Stromal cell of bone marrow (primary cell): ENCODE data around the gene TTLL3.

Experiments
- DNase-seq: peaks from one replicate; pipeline ENCODE4 v3.0.0-alpha.2; 2012; ENCODE audit warnings: low read depth

Gene TTLL3

DNA sequence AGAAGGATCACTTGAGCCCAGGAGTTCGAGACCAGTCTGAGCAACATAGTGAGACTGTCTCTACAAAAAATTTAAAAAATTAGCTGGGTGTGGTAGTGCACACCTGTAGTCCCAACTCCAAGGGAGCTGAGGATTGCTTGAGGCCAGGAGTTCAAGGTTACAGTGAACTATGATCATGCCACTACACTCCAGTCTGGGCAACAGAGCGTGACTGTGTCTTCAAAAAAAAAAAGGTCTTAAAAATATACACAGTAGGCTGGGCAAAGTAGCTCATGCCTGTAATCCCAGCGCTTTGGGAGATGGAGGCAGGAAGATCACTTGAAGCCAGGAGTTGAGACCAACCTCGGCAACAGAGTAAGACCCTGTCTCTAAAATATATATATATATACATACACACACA lies 29.2 kb upstream of the TTLL3 start:
- no peak for DNase-seq

DNA sequence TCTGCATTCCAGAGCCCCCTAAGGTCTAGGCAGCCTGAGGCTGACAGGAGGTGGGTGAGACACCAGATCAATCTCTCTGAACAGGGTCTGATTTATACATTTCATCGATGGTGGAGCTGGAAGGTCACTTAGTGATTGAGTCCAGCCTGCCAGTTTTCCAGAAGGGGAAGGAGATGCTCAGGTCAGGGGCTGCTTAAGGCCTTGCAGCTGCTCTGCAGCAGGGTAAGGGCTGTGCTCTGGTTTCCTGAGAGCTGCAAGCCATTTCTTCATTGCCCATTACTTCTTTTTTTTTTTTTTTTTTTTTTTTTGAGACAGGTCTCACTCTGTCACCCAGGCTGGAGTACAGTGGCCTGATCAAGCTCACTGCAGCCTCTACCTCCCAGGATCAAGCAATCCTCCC lies 28.5 kb upstream of the TTLL3 start:
- no peak for DNase-seq

DNA sequence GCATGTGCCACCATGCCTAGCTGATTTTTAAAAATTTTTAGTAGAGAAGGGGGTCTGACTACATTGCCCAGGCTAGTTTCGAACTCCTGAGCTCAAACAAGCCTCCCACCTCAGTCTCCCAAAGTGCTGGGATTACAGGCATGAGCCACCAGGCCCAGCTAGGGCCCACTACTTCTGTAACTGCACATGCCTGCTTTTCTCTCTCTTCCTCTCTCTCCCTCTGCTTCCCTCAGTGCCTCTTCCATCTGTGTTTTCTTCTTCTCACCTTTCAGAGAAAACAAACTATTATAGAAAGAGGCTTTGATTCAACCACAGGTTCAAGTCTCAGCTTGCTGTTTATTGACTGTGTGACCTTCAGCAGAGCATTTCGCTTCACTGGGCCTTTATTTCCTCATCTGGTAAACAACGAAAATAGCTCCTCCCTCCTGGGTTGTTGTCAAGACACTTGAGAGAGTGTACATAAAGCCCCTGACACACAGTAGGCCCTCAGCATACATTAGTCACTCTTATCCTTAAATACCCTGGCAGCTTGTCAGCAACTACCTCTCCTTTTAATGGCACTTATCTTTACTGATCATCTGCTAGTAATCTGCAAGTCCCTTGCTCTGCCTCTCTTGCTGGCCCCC lies 28.0 kb upstream of the TTLL3 start:
- no peak for DNase-seq

DNA sequence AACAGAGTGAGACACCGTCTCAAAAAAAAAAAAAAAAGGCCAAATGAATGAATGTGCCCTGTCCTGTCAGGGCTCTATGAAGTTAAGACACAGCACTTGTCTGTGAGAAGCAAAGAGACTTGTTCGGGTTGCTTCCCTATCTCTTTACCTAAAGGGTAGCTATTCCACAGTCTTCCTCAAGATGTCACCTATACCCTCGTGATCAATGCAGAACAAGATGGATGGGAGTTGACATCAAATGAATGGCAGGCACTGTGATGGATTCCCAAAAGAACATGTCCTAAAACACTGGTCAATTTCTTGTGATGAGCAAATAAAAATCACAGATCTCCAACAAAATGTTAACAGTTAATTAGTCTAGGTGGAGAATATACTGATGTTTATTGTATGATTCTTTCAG lies 27.3 kb upstream of the TTLL3 start:
- DNase-seq = no peak

DNA sequence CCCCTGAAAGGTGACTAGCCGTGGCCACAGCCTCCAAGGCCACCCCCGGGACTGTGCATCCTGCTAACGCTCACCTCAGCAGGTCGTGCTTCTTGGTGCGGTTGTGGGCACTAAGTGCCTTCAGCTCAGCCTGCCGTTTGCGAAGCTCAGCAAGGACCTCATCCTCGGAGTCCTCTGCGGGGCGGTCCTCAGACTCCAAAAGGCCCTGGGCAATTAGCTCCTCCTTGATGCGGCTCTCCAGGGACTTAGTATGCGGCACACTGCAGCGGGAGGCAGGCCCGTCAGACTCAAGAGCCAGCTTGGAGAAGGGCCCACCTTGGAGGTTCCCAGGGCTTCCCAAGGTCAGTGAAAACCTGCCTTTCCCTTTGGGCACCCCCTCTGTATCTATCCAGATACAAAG lies 26.1 kb upstream of the TTLL3 start:
- DNase-seq = no peak

DNA sequence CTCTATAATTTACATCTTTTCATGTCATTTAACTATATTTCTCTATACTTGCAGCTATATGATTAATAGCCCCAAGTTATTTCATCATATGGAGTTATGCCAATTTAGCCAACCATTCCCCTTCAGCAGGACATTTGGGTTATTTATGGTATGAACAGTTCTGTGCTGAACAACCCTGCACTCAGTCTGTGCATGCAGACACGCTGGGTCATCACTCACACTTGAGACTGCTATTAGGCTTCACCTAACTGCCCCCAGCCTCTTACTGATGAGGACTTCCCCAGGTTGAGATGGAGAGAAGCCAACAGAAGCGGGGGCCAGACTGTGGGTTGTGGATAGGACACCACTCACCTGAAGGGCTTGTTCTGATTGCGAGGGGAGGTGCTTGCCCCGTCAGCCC lies 25.1 kb upstream of the TTLL3 start:
- no peak for DNase-seq

DNA sequence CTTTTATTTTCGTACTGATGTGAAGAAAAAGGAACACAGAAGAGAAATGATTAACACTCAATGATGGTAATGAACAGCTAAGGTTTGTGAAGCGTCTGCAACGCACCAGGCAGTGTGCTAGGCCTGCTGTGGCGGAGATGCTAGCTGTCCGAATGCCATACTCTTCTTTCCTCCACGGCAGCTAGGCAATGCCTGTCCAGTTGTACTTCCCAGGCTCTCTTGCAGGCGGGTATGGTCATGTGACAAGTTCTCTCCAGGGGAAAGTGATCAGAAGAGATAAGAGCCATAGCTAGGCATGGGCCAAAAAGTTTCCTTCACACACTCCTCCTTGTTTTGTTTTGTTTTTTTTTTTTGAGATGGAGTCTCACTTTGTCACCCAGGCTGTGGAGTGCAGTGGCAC lies 24.5 kb upstream of the TTLL3 start:
- DNase-seq = no peak

DNA sequence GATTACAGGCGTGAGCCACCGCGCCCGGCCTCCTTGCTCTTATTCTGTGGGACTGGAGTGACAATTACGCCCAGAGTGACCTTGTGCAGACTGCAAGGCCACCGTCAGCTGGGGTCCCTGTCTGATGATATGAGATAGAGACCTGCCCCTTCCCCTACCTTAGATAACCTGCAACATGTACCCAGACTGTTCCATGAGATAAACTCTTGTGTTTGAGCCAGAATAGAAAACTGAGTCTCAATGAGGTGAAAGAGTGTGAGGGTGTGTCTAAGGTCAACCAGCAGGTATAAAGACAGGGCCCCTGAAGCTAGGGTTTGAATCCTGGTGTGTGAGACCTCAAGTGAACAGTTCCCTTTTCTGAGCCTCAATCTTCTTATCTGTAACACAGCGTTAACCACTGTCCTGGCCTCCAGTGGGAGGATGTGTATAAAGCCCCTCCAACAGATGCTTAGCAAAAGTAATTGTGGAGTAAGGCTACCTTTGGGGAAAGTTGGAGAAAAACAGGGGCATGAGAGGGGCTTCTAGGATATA lies 23.8 kb upstream of the TTLL3 start:
- DNase-seq = no peak

DNA sequence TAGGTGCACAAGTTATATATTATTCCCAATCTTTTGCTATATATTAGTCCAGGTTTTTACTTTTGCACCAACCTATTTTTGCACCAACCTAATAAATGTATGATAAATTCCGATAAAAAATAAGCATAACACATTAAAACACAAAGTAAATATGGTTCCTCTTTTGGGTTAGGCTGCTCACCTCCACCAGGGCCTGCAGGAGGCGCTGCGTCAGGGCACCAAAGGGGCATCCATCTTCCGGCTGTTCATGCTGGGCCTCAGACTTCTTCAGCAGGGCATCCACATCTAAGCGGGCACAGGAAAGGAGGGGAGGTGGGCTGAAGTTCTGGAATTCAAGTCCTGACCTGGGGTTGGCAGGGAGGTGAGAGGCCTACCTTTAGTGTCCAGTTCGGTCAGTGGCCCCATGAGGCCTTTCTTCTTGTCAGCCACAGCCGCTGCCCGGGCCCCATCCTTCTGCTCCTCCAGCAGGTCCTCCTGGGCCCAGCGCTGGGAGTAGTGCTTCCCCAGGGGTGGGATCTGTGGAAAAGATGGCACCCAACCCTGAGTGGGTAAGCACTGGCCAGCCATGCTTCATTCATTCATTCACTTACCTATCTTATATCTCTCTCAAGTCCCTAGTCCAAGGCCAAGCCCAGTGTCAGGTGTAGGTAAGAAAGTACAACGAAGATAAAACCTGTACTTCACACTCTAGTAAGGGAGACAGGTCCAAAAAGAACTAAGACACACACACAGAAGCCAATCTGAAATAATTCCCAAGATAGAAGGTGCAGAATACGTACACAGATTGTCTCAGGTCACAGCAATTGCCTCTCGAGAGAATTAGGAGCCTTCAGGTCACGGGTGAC lies 23.0 kb upstream of the TTLL3 start:
- DNase-seq = no peak

DNA sequence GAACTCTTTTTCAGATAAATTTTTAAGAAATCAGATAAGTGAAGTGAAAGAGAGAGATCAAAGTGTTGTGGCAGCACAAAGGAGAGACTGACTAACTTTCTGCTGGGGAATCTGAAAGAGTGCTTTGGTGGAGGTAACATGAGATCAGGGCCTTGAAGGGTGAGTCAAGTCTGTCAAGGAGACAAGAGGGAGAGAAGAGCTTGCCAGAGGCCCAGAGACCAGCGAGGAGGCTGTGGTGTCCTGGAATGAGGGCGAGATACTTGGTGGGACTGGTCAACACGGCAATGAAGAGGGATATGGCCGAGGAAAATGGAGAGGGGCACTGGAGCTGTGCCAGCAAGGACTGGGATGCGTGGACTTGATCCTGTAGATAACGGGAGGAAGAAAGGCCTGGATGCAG lies 22.3 kb upstream of the TTLL3 start:
- no peak for DNase-seq

DNA sequence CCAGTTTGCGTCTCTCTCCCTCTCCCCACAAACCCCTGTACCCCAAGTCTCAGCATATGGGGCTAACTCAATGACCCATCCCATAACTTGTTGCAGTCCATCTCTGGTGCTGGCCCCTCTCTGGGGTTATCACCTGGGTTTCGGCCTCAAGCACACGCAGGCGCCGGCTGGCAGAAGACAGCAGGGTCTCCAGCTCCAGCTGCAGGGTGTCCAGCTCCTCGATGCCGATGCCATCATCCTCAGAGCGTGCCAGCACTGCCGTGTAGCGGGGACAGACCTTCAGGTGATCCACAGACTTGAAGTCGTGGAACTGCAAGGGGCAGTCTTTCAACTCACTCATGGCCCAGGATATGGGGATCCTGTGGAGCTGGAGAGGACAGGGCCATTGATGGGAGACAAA lies 18.9 kb upstream of the TTLL3 start:
- DNase-seq = no peak

DNA sequence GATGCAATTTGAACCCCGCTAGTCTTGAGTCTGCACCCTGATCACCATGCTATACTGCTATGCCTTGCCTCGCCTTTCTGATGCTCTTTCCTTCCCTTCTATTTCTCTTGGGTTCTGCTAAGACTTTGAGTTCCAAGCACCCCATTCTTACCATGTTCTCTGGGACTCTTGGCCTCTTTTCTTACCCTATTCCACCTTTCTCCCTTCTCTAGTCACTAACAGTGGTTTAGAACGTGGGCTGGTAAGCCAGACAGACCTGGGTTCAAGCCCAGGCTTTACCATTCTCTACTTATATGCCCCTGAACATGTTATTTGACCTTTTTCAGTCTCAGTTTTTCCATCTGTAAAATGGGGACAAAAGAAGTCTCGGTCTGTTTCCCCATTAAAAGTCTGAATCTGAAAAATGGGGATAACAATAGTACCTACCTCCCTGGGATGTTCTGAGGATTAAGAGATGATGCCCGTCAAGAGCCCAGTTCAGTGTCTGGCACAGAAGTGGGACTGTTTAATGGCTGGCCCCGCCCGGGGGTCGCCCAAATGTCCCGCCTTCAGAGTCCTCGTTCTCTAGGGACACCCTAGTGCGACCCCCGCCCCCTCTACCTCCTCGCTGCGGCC lies 18.2 kb upstream of the TTLL3 start:
- no peak for DNase-seq

DNA sequence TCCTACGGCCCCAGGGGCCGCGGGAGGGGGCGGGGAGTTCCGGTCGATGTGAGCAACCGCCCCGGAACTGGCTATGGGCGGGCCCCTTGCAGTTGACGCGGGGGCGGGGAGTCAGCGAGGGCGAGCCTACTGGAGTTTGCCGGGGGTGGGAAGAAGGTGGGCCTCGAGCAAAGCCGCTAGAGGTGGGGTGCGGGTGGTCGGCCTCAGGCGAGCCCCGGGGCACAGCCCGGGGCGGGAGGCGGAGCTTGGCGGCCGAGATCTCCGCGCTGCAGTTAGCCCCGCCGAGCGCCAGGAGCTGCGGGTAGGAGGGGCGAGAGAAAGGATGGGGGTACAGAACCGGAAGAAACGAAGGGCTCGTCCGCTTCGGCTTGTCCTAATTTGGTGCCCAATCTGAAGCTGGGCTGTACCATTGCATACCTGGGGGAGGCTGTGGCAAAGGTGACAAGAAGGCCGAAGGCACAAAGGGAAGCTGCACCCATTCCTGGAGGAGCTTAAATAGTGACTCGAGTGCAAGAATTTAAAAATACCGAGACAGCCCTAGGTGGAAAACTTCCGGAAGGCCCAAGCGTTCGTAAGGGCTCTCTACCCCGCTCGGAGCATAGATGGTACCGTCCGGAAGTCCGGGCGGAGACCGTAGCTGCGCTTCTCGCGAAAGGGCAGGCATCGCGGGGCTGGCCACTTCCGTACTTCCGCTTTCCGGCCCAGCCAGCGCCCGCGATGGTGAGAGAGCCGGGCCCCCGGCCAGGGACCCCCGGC lies 17.5 kb upstream of the TTLL3 start, which contains the start of the genes ARPC4 and TADA3:
Gene ARPC4, plus strand, starts transcription at position 678 of the 756 bp plus-strand sequence. Its CDS starts 40 bp downstream, at position 718.
Gene TADA3, minus strand, starts transcription at position 69 of the 756 bp plus-strand sequence. CDS start 1,007 bp downstream, outside the sequence.
- DNase-seq = peak; percentile 92

DNA sequence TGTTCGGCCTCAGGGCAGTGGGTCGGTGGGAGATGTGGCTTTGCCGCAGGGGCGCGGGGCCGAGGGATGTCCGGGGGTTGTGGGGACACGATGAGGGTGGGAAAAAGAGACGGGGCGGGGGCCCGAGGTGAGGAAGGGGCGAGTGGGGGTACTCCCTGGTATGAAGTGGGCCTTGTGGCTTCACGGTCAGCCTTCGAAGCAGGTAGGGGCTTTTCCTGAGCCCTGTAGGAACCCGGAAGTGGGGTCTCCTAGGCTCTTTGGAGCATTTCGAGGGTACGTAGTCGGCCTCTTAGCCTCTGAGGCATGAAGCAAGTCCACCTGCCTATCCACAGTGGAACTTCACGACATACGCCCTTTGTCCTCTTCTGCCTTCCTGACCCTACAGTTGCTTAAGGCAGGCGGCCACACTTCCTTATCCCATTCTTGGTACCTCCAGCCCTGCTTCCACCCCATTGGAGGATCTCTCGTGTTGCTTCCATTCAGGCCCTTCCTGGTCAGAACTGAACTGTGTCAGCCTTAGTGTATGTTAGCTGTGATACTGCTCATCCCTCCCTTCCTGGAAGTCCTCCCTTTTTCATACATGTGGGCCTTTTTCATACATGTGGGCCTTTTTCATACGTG lies 16.8 kb upstream of the TTLL3 start:
- no peak for DNase-seq

DNA sequence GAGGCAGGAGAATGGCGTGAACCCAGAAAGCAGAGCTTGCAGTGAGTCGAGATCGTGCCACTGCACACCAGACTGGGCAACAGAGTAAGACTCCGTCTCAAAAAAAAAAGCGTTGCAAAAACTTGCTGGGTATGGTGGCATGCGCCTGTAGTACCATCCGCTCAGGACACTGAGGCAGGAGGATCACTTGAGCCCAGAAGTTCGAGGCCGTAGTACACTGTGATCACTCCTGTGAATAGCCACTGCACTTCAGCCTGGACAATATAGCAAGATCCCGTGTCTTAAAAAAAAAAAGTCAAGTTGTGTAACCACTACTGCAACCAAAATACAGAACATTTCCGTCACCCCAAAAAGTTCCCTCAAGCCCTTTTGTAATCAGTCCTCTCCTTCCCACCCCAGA lies 15.7 kb upstream of the TTLL3 start:
- DNase-seq = no peak

DNA sequence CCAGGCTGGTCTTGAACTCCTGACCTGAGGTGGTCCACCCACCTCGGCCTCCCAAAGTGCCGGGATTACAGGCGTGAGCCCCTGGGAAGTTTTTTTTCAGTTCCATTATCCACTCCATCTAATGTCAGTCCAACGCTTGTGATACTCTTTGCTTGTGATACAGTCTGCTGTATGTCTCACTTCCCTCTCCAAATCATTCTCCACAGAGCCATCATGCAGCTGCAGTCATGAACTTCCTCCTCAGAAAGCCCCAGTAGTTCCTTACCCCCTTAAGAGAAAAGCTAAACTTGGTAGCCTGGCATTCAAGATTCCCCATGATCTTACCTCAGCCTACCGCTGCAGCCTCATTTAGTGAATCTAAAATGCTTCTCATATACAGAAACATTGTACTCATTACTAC lies 14.9 kb upstream of the TTLL3 start:
- DNase-seq = no peak

DNA sequence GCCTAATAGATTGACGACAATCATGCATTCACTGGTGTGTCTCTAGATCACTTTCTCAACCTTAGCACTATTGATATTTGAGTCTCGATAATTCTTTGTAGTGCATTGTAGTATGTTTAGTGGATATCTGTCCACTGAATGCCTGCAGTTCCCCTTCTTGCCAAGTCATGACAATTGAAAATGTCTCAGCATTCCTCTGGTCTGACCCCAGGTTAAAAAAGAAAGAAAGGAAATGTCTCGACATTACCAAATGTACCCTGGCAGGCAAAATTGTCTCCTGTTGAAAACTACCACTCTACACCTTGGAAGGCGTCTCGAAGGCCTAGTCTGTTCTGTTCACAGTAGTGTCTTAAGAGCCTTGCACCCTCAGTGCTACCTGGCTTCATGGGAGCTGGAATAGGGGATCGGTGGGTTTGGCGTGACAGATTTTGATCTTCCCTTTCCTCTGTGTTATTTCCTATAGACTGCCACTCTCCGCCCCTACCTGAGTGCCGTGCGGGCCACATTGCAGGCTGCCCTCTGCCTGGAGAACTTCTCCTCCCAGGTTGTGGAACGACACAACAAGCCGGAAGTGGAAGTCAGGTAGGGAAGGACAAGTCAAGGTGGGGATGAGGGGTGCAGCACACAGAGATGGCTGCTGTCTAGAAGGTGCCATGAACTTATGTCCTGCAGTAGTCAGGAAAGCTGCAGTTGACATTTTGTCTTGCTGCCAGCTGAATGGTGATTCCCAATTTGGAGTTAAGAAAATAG lies 12.7 kb upstream of the TTLL3 start:
- DNase-seq = no peak

DNA sequence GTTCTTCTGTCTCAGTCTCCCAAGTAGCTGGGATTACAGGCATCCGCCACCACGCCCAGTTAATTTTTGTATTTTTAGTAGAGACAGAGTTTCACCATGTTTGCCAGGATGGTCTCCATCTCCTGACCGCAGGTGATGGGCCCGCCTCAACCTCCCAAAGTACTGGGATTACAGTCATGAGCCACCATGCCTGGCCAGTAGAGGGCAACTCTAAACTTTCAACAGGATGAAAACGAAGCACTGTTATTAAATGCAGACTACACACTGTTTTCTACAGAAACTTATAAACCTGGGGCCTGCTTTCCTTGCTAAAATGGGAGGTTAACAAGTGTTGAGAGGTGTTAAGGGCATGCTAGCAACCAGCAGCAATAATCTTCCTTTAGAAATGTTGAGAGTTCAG lies 9.5 kb upstream of the TTLL3 start:
- no peak for DNase-seq

DNA sequence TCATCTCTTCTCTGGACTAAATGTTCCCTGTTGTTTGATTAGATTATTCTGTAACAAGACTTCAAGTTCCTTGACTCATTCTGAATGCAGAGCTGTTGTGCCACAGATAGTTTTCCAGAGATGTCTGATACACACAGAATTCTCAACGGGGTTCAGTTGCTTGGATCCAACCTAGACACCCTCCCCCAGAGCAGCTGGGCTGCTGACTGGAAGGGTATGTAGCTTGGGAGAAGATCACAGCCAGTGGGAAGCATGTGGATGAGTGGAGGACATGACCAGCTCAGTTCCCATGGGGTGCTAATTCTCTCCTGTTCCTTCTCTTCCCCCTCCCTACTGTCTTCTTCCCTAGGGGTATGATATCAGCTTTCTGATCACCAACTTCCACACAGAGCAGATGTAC lies 6.6 kb upstream of the TTLL3 start:
- DNase-seq = no peak

DNA sequence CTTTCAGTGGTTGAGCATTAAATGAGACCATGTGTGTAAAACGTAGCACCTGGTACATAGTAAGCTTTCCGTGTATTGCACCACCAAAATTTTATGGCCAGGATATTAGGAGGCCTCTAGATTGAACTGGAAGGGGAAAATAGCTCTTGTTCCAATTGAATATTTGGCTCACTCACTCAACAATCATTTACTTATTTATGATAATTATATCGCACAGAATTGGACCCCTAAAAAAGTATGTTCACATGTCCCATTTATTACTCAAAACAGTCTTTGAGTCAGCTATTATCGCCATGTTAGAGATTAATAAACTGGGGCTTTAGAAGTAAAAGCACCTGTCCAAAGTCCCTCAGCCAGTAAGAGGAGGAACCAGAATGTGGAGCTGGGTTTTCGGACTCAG lies 5.1 kb upstream of the TTLL3 start:
- DNase-seq = no peak

DNA sequence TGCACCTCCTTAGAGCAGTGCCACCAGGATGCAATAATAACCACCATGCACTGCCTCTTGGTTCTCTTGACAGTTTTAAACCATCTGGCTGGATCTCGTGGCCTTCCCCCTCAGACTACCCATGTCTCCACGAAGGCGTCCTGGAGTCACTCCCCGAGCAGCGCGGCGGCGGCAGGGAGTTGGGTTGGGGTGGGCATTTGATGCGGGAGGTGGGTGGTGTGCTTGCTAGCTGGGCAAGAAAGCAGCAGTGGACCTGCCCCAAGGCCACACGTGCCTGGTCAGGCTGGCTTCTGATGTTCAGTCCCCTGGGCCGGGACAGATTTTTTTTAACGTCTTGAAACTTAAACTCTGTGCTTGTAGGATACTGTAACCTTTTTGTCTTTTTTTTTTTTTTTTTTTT lies 3.9 kb upstream of the TTLL3 start:
- DNase-seq = no peak
